Mesodermal cell (in vitro differentiated cells): ENCODE data around the gene CALN1.

Source experiments
- H3K27ac ChIP-seq: 2 replicates; pipeline ENCODE4 v1.7.0; 2013; ENCODE audit warnings: mild to moderate bottlenecking, low read depth, low read length, moderate library complexity; ENCODE audit not compliant: severe bottlenecking
- H3K36me3 ChIP-seq: 2 replicates; pipeline ENCODE4 v1.7.1; 2013; ENCODE audit warnings: mild to moderate bottlenecking, low read length, moderate library complexity; ENCODE audit not compliant: control insufficient read depth, insufficient read depth
- H3K4me1 ChIP-seq: one replicate; pipeline ENCODE4 v1.7.1; 2013; ENCODE audit warnings: mild to moderate bottlenecking, low read length; ENCODE audit not compliant: insufficient read depth, control insufficient read depth, poor library complexity, severe bottlenecking
- H3K4me3 ChIP-seq: 2 replicates; pipeline ENCODE4 v1.7.0; 2013; ENCODE audit warnings: low read length, control low read depth, mild to moderate bottlenecking; ENCODE audit not compliant: insufficient read depth, poor library complexity, severe bottlenecking; ENCODE audit errors: extremely low read depth
- H3K9me3 ChIP-seq: 2 replicates; pipeline ENCODE4 v1.7.1; 2013; ENCODE audit warnings: mild to moderate bottlenecking, low read length, moderate library complexity; ENCODE audit not compliant: control insufficient read depth
- WGBS, 2 experiments: methylation state at CpG; one replicate each; pipeline ENCODE4 v1.1.5; 2013; ENCODE audit warnings: missing lambda C conversion rate in 2 of 2; ENCODE audit not compliant: insufficient coverage in 2 of 2; 5-methylcytosine and 5-hydroxymethylcytosine counted together

The CALN1 gene

DNA sequence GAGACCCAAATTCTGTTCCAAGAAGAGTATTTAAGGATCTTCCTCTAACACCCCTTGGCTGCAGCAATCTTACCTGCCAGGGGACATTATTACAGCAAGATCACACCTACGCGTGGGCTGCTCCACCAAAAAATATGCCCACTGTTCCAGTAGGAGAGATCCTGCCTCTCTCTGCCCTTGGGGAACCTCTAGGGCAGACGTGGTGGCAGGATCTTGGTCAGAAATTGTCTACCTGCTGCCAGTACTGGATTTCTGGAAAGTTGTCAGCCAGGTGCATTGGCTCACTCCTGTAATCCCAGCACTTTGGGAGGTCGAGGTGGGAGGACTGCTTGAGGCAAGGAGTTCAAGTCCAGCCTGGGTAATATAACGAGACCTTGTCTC is 259.0 kb downstream of the CALN1 start:
- H3K4me3 ChIP-seq: no peak overlapping the region
- H3K36me3 ChIP-seq: no peaks in the 10 kb centered on the region
- H3K9me3 ChIP-seq: no peaks in the 10 kb centered on the region
- H3K27ac ChIP-seq: peak overlapping the region; percentile 75
- 88 to 98% methylated on average over 2 to 5 of the region's 5 CpGs for WGBS, 2 experiments
- peaks cover 8% of the 10 kb centered on the region for H3K4me1 ChIP-seq

- Histone ChIP-seq H3K27ac (peak overlapping the region; percentile 75), H3K4me1 (peaks cover 8% of the 10 kb centered on the region), H3K9me3 (no peaks in the 10 kb centered on the region), H3K36me3 (no peaks in the 10 kb centered on the region), H3K4me3 (no peak overlapping the region)
- WGBS, 2 experiments: 71 to 85% methylated on average over 5 to 6 of the region's 7 CpGs
Measured at GRCh38 chr7:72152161-72153131, 259.7 kb downstream of the CALN1 start.

DNA sequence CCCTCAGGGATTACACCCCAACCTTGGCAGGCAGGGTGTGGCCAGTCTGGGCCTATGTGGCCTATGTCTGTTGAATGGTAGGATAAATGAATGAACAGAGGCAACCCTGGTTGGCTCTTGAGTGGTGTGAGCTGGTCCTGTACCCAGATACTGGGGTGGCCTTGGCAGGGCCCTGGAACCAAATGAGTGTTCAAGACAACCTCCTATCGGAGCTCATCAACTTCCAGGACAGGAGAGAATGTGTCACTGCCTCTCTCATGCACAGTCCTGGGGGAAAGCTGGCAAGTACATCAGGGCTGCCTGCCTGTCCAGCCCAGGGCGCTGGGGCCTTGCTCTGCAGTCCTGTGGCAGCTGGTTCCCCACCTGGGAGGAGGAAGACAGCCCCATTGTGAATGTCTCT is 271.6 kb downstream of the CALN1 start:
- Histone ChIP-seq H3K27ac (no peak overlapping the region), H3K36me3 (no peaks in the 10 kb centered on the region), H3K4me3 (no peak overlapping the region), H3K4me1 (no peaks in the 10 kb centered on the region), H3K9me3 (peaks cover 10% of the 10 kb centered on the region)
- WGBS, 2 experiments: 85 to 100% methylated on average over 1 to 2 of the region's 2 CpGs

DNA sequence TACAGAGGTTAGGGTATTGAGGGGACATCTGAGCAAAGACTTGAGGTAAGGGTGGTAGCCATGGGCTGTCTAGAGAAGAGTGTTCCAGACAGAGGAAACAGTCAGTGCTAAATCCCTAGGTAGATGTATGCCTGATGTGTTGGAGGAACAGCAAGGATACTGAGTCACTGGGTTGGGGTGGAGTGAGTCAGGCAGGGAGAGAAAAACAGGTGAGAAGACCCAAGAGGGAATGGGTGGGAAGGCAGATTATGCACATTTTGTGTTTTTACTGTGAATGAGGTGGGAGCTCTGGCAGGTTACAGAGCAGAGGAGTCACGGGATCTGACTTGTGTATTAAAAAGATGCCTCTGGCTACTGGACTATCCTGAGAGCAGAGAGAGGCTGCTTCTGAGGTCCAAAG is 285.0 kb downstream of the CALN1 start:
- Histone ChIP-seq H3K36me3 (no peaks in the 10 kb centered on the region), H3K4me3 (no peak overlapping the region), H3K27ac (no peak overlapping the region), H3K9me3 (no peaks in the 10 kb centered on the region), H3K4me1 (no peaks in the 10 kb centered on the region)
- WGBS, 2 experiments: 64 to 74% methylated on average over 1 of the region's 1 CpG

DNA sequence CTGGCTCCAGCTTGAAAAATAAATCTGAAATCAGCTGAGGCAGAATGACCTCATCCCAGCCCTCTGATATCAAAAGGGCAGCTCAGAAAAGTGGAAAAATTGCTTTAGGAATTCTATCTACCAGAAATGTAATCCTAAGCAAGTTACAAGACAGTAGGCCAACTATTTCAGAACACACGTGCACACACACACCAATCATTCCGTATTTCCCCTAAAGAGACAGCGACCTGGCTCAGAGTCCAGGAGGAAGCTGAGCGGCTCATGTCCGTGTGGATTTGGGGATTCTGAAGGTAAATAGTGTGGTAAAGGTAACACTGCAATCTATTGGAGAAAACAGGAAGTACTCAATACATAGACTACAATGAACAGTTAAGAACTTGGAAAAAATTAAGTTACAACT is 288.2 kb downstream of the CALN1 start:
- WGBS, 2 experiments: no CpG with 5 or more reads among the region's 5 CpGs
- no peaks in the 10 kb centered on the region for H3K36me3 ChIP-seq
- H3K4me1 ChIP-seq: no peaks in the 10 kb centered on the region
- no peaks in the 10 kb centered on the region for H3K9me3 ChIP-seq
- H3K27ac ChIP-seq: no peak overlapping the region
- H3K4me3 ChIP-seq: no peak overlapping the region

DNA sequence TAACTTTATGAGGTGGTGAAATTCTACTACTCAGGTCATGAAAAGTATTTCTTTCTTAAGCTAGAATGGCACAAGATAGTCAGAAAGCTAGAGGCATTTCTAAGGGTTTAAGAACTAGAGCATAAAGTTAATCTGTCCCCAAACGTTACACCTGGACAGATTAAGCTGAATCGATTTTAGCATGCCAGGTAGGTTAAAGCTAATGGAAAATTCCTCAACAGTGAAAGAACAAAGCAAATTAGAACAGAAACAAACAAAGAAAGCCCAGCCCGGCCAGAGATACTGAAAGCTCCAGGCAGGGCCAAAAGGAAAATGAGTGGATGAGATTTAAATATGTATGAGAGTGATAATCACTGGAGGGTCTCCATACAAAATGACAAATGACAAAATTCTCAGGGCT is 293.8 kb downstream of the CALN1 start:
- 66 to 73% methylated on average over 2 of the region's 3 CpGs for WGBS, 2 experiments
- Histone ChIP-seq H3K9me3 (peaks cover 6% of the 10 kb centered on the region), H3K4me1 (no peaks in the 10 kb centered on the region), H3K27ac (no peak overlapping the region), H3K36me3 (no peaks in the 10 kb centered on the region), H3K4me3 (no peak overlapping the region)

- Histone ChIP-seq H3K4me1 (no peaks in the 10 kb centered on the region), H3K27ac (no peak overlapping the region), H3K4me3 (no peak overlapping the region), H3K36me3 (no peaks in the 10 kb centered on the region), H3K9me3 (peaks cover 6% of the 10 kb centered on the region)
- 88 to 100% methylated on average over 1 to 2 of the region's 2 CpGs for WGBS, 2 experiments
Measured at GRCh38 chr7:72114129-72114528, 298.0 kb downstream of the CALN1 start.

DNA sequence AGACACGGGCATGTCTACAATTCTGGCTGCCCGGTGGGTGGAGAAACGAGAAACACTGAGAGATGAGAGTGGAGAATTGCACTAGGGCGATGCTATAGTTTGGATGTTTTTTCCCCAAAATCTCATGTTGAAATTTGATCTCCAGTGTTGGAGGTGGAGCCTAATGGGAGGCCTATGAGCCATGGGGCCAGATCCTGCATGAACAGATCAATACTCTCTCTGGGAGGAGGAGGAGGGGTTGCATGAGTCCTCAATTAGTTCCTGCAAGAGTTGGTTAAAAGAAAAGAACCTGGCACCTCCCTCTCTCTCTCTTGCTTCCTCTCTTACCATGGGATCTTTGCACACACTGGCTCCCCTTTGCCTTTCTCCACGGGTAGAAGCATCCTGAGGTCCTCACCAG is 299.1 kb downstream of the CALN1 start:
- Histone ChIP-seq H3K27ac (no peak overlapping the region), H3K4me3 (no peak overlapping the region), H3K4me1 (no peaks in the 10 kb centered on the region), H3K9me3 (peaks cover 10% of the 10 kb centered on the region), H3K36me3 (no peaks in the 10 kb centered on the region)
- WGBS, 2 experiments: 87 to 92% methylated on average over 5 of the region's 5 CpGs

GRCh38 chr7:72112530-72112929 is 299.6 kb downstream of the CALN1 start:
- Histone ChIP-seq H3K36me3 (no peaks in the 10 kb centered on the region), H3K9me3 (peaks cover 14% of the 10 kb centered on the region), H3K4me3 (no peak overlapping the region), H3K4me1 (no peaks in the 10 kb centered on the region), H3K27ac (no peak overlapping the region)
- WGBS, 2 experiments: 83 to 88% methylated on average over 2 to 4 of the region's 4 CpGs

DNA sequence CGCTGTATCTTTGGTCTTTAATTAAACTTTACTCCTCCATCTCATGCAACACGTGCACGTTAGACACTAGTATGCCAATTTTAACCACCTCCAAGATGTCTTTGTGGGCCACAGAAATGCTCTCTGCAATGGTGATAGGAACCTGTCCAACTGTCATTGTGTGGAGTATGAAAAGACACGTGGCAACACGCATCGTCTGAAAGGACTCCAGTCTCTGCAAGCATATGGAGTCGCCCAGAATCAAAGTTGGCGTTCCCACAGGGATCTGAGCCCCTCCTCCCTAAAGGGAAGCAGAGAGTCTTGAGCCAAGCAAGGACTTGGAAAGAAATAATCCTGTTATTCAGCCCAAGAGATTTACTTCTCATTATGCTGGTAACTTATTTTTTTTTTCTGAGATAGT is 301.1 kb downstream of the CALN1 start:
- H3K9me3 ChIP-seq: peaks cover 7% of the 10 kb centered on the region
- H3K36me3 ChIP-seq: no peaks in the 10 kb centered on the region
- H3K4me3 ChIP-seq: no peak overlapping the region
- H3K4me1 ChIP-seq: no peaks in the 10 kb centered on the region
- H3K27ac ChIP-seq: no peak overlapping the region
- 75 to 94% methylated on average over 5 of the region's 8 CpGs for WGBS, 2 experiments

DNA sequence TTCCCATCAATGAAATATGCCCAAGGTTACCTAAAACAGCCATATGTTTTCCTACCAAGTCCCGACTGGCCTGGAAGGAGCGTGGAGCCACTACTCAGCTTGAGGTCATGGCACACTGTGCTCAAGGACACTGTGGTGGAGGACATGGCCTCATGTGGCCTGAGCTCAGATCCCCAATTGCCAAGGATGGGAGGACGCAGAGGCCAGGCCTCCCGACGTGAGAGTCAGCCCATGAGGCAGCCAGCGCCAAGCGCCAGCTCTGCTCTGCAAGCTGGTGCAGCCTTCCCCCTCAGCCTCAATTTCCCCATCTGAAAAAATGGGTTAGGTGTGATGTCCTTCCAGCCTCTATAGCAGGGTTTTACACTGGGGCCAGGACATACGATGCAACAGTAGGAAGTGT is 302.6 kb downstream of the CALN1 start:
- no peaks in the 10 kb centered on the region for H3K36me3 ChIP-seq
- H3K4me1 ChIP-seq: no peaks in the 10 kb centered on the region
- H3K27ac ChIP-seq: no peak overlapping the region
- no peak overlapping the region for H3K4me3 ChIP-seq
- 93% methylated on average over 3 of the region's 8 CpGs for WGBS, 2 experiments
- peaks cover 7% of the 10 kb centered on the region for H3K9me3 ChIP-seq
